A375 (cell line): ENCODE measurements around the gene ART1. TPM values are rescaled to one million over a fixed set of nuclear protein-coding genes. Genes with fewer than 3 reads are reported as not detected.

Experiments
- small RNA-seq: library from RNA; depleted of rRNA; stranded (forward); fragments of <200 nt; gene quantifications from one replicate; pipeline ENCODE3, GENCODE V24; 2014
- total RNA-seq: library from RNA; depleted of rRNA; stranded (reverse); fragments of >200 nt; shearing (Covaris generic); gene quantifications from 2 replicates; pipeline ENCODE4 v1.2.3, GENCODE V29; 2014; rRNA removed

Gene ART1
- not detected in 2 replicates for total RNA-seq

GRCh38 chr11:3644817-3645235 lies at the start of gene ART1:
TSS of gene ART1 (plus strand) at chr11:3645128. CDS start at chr11:3659214, 14,086 bp downstream.

GRCh38 chr11:3641701-3642070 lies 3.2 kb upstream of the ART1 start, which contains the start of gene ART5:
TSS of gene ART5 (minus strand) at chr11:3641992. CDS start at chr11:3641862, 130 bp downstream.

GRCh38 chr11:3671334-3672254 lies 26.7 kb downstream of the ART1 start, which contains the start of gene CHRNA10:
TSS of gene CHRNA10 (minus strand) at chr11:3671384. CDS start at chr11:3671312, 72 bp downstream.

Small RNA genes within 50 kb of the gene (small RNA-seq; reads per million reads assigned to genes)
- gene RF00019, result not detected

Other genes with a start within 250 kb of the ART1 start
- not detected in 2 replicates for gene ART5, start 3.1 kb upstream of the ART1 start, total RNA-seq
- 0.41 and 1.4 TPM in 2 replicates for gene CHRNA10, start 26.3 kb downstream of the ART1 start, total RNA-seq
- 73.4 and 108 TPM in 2 replicates for gene NUP98, start 152.4 kb downstream of the ART1 start, total RNA-seq
- gene PGAP2, start 163.4 kb downstream of the ART1 start, total RNA-seq, result 8.5 and 18.5 TPM in 2 replicates
- gene RHOG, start 195.8 kb downstream of the ART1 start, total RNA-seq, result 11.8 and 17.5 TPM in 2 replicates
- gene STIM1, start 210.5 kb downstream of the ART1 start, total RNA-seq, result 9.6 and 11.0 TPM in 2 replicates